Measurements from ENCODE around the gene MCF2L.

Gene MCF2L

DNA sequence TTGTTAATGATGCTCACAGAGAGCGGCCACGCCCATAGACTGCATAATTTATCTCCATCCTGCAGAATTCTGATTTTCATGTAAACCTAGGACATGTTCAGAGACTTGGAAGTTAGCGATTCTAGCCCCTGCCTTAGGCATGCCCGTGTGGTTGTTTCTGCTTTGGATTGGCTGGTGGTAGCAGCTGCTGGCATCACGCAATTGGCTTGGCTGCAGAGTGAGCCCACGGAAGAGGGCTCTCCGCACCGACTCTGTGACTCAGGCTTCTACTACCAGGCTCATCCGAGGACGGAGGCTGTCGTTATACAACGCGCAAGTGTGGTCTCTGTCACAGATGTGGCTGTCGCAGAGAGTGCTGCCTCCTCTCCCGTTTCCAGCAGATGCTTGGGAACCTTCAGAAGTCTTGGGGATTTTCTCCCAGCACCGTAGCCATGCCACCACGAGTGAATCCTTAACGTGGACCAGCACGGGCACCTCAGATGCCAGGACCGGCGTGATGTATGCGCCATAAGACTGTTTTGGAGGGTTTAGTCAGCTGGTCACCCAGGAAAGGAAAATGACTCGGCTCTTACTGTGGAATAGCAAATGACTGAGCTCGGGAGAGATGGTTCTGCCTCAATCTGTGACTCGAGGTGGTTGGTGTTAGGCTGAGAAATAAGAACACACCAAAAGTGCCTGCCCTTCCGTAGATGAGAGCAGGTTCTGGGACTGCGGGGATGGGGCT lies 75.5 kb downstream of the MCF2L start:
- Histone ChIP-seq H3K4ac (ENCODE audit: low read length) (no peak overlapping the region), H3K4me3 (ENCODE audit: low read length in 2 of 2) (no peak overlapping the region), H3K4me2 (ENCODE audit: insufficient read depth, low read length, poor library complexity, severe bottlenecking) (no peak overlapping the region), H3K14ac (ENCODE audit: low read length) (no peak overlapping the region), H2BK5ac (ENCODE audit: low read length) (peak overlapping the region; percentile 39), H2BK12ac (ENCODE audit: low read length) (no peak overlapping the region), H3K4me1 (ENCODE audit: control insufficient read depth in 2 of 2, insufficient read depth in 1 of 2, low read depth in 1 of 2, low read length in 2 of 2) (no peaks in the 10 kb centered on the region), H4K91ac (ENCODE audit: low read depth, low read length, poor library complexity) (no peak overlapping the region), H3K9me3 (replicated peaks in 1 of 2; ENCODE audit: control insufficient read depth in 2 of 2, insufficient read depth in 1 of 2, low read depth in 1 of 2, low read length in 2 of 2) (peaks cover 0 to 2% of the 10 kb centered on the region in 2 donors), H3K27ac (replicated peaks; ENCODE audit: low read length) (no peak overlapping the region), H2AK5ac (ENCODE audit: low read depth, low read length) (no peak overlapping the region), H3K36me3 (replicated peaks in 1 of 2; ENCODE audit: control insufficient read depth in 2 of 2, insufficient read depth in 2 of 2, low read length in 2 of 2) (peaks cover 4 to 18% of the 10 kb centered on the region in 2 donors), H3K9ac (ENCODE audit: low read depth, low read length, poor library complexity) (no peak overlapping the region), H4K8ac (ENCODE audit: low read depth, low read length) (no peak overlapping the region), H3K23ac (ENCODE audit: low read depth, low read length, poor library complexity) (no peak overlapping the region), H3K18ac (ENCODE audit: low read length) (peak overlapping the region; percentile 28), H2BK120ac (ENCODE audit: low read depth, low read length) (peak overlapping the region; percentile 31), H3K27me3 (ENCODE audit: control insufficient read depth in 3 of 3, insufficient read depth in 3 of 3, low read depth in 1 of 3, low read length in 3 of 3) (no peaks in the 10 kb centered on the region), H2AFZ (ENCODE audit: low read length) (no peak overlapping the region), H2BK15ac (ENCODE audit: low read length) (no peak overlapping the region), H3K79me1 (ENCODE audit: low read depth, low read length) (peaks cover 4% of the 10 kb centered on the region)
- no CpG with 5 or more reads among the region's 27 CpGs for WGBS, 2 donors (ENCODE audit: extremely low coverage in 2 of 2, insufficient read length in 2 of 2, insufficient replicate concordance in 1 of 2)
- DNase-seq (ENCODE audit: low spot score) = no peak

DNA sequence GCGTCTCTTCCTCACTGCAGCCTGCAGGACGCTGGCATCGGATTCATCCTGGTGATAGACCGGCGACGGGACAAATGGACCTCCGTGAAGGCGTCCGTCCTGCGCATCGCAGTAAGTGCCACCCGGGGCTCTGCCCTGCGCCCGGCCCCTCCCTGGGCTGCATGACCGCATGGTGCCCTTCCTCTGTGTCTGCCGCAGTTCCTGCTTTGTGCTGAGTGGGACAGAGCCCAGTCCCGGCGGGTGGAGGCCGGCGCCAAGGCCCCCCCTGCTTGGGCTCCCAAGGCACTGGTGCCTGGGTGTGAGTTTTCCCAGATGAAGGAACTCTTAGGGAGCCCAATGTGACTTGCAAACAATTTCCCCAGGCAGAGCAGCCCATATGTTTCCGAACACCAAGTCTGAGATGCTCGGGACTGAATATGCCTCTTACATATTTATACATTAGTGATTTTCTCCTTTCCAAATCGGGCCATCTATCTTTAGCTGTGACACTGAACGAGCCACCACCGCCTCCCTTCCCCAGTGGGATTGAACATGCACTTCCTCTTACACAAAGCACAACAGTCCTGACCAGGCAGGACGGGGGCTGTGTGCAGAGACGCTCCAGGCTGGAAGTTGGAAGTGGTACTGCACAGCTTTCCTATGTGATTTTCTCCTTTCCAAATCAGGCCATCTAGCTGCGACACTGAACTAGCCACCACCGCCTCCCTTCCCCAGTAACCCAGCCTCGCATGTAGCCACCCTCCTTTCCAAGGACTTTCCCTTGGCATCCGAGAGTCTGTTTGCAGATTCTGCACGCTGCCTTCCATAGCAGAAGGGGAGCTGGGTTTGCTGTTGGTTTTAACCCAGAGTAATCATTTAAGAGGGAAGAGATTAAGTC lies 76.5 kb downstream of the MCF2L start:
- H4K8ac ChIP-seq (ENCODE audit: low read depth, low read length) = no peak overlapping the region
- no peak overlapping the region for H4K91ac ChIP-seq (ENCODE audit: low read depth, low read length, poor library complexity)
- peak overlapping the region; percentile 39 for H2BK5ac ChIP-seq (ENCODE audit: low read length)
- H2BK12ac ChIP-seq (ENCODE audit: low read length) = no peak overlapping the region
- WGBS, 2 donors (ENCODE audit: extremely low coverage in 2 of 2, insufficient read length in 2 of 2, insufficient replicate concordance in 1 of 2) = no CpG with 5 or more reads among the region's 32 CpGs
- no peak for DNase-seq (ENCODE audit: low spot score)
- H3K4me2 ChIP-seq (ENCODE audit: insufficient read depth, low read length, poor library complexity, severe bottlenecking) = no peak overlapping the region
- H2BK120ac ChIP-seq (ENCODE audit: low read depth, low read length) = peak overlapping the region; percentile 31
- H2BK15ac ChIP-seq (ENCODE audit: low read length) = no peak overlapping the region
- H3K27ac ChIP-seq (replicated peaks; ENCODE audit: low read length) = no peak overlapping the region
- no peaks in the 10 kb centered on the region for H3K4me1 ChIP-seq (ENCODE audit: control insufficient read depth in 2 of 2, insufficient read depth in 1 of 2, low read depth in 1 of 2, low read length in 2 of 2)
- no peak overlapping the region for H3K18ac ChIP-seq (ENCODE audit: low read length)
- H3K79me1 ChIP-seq (ENCODE audit: low read depth, low read length) = peaks cover 4% of the 10 kb centered on the region
- no peaks in the 10 kb centered on the region for H3K27me3 ChIP-seq (ENCODE audit: control insufficient read depth in 3 of 3, insufficient read depth in 3 of 3, low read depth in 1 of 3, low read length in 3 of 3)
- H3K9me3 ChIP-seq (replicated peaks in 1 of 2; ENCODE audit: control insufficient read depth in 2 of 2, insufficient read depth in 1 of 2, low read depth in 1 of 2, low read length in 2 of 2) = peaks cover 0 to 2% of the 10 kb centered on the region in 2 donors
- H3K23ac ChIP-seq (ENCODE audit: low read depth, low read length, poor library complexity) = no peak overlapping the region
- H3K4ac ChIP-seq (ENCODE audit: low read length) = peak overlapping the region; percentile 37
- H3K4me3 ChIP-seq (ENCODE audit: low read length in 2 of 2) = no peak overlapping the region
- no peak overlapping the region for H2AK5ac ChIP-seq (ENCODE audit: low read depth, low read length)
- H3K14ac ChIP-seq (ENCODE audit: low read length) = no peak overlapping the region
- no peak overlapping the region for H2AFZ ChIP-seq (ENCODE audit: low read length)
- H3K9ac ChIP-seq (ENCODE audit: low read depth, low read length, poor library complexity) = no peak overlapping the region
- H3K36me3 ChIP-seq (replicated peaks in 1 of 2; ENCODE audit: control insufficient read depth in 2 of 2, insufficient read depth in 2 of 2, low read length in 2 of 2) = peaks cover 4 to 18% of the 10 kb centered on the region in 2 donors

DNA sequence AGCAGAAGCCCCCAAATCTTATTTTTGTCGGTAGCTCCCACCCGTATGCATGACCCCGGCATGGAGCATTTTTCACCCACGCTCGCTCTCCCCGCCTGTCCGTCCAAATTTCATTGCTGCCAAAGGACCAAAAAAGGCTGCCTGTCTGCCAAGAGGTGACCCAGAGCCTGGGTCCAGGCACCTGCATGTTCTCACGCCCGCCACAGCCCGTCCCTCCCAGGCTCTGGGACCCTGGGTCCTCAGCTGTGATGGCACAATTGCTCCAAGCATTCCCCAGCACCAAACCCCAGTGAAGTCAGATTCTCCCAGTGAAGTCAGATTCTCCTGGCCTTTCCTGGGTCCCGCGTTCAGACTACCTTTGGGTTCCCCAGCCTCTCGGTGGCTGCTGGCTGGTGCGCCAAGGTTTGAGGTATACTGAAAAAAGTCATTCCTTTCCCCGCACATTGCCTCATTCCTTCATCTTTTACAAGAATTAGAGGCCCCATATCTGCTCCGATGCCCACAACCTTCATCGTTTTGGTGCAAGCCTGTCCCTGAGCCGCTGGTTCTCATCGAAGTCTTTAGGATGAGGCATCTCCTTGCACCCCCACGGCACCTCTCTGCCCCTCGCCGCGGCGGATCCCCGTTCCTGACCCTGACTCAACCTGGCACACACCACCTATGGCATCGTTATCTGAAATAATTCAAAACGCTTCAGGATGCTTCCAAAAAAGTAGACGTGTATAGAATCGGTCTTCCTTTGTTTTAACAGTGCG lies 77.3 kb downstream of the MCF2L start:
- peaks cover 0 to 4% (median 0%) of the 10 kb centered on the region in 3 experiments for H3K27me3 ChIP-seq (ENCODE audit: control insufficient read depth in 3 of 3, insufficient read depth in 3 of 3, low read depth in 1 of 3, low read length in 3 of 3)
- H3K9me3 ChIP-seq (replicated peaks in 1 of 2; ENCODE audit: control insufficient read depth in 2 of 2, insufficient read depth in 1 of 2, low read depth in 1 of 2, low read length in 2 of 2) = peaks cover 0 to 2% of the 10 kb centered on the region in 2 donors
- no peak overlapping the region for H3K23ac ChIP-seq (ENCODE audit: low read depth, low read length, poor library complexity)
- H2BK5ac ChIP-seq (ENCODE audit: low read length) = no peak overlapping the region
- H3K4me1 ChIP-seq (ENCODE audit: control insufficient read depth in 2 of 2, insufficient read depth in 1 of 2, low read depth in 1 of 2, low read length in 2 of 2) = peaks cover 0 to 3% of the 10 kb centered on the region in 2 donors
- H3K18ac ChIP-seq (ENCODE audit: low read length) = peak overlapping the region; percentile 80
- H3K4me3 ChIP-seq (ENCODE audit: low read length in 2 of 2) = no peak overlapping the region
- H2AFZ ChIP-seq (ENCODE audit: low read length) = no peak overlapping the region
- no peak overlapping the region for H3K27ac ChIP-seq (replicated peaks; ENCODE audit: low read length)
- no peak overlapping the region for H3K9ac ChIP-seq (ENCODE audit: low read depth, low read length, poor library complexity)
- no peak overlapping the region for H3K4me2 ChIP-seq (ENCODE audit: insufficient read depth, low read length, poor library complexity, severe bottlenecking)
- H2BK12ac ChIP-seq (ENCODE audit: low read length) = no peak overlapping the region
- no peak overlapping the region for H2BK120ac ChIP-seq (ENCODE audit: low read depth, low read length)
- H3K14ac ChIP-seq (ENCODE audit: low read length) = no peak overlapping the region
- no peak for DNase-seq (ENCODE audit: low spot score)
- no peak overlapping the region for H4K91ac ChIP-seq (ENCODE audit: low read depth, low read length, poor library complexity)
- H3K79me1 ChIP-seq (ENCODE audit: low read depth, low read length) = peaks cover 4% of the 10 kb centered on the region
- no peak overlapping the region for H2BK15ac ChIP-seq (ENCODE audit: low read length)
- H3K36me3 ChIP-seq (replicated peaks in 1 of 2; ENCODE audit: control insufficient read depth in 2 of 2, insufficient read depth in 2 of 2, low read length in 2 of 2) = peaks cover 4 to 18% of the 10 kb centered on the region in 2 donors
- WGBS, 2 donors (ENCODE audit: extremely low coverage in 2 of 2, insufficient read length in 2 of 2, insufficient replicate concordance in 1 of 2) = no CpG with 5 or more reads among the region's 30 CpGs
- no peak overlapping the region for H4K8ac ChIP-seq (ENCODE audit: low read depth, low read length)
- no peak overlapping the region for H3K4ac ChIP-seq (ENCODE audit: low read length)
- H2AK5ac ChIP-seq (ENCODE audit: low read depth, low read length) = no peak overlapping the region

Measured in neuronal stem cell (in vitro differentiated cells).